HTR-8/SVneo (cell line): Measurements from ENCODE around the gene FAM131B.
"Not testable (repeated sequence)": the region's sequence is repeated elsewhere in the genome, so short reads cannot be mapped to it uniquely, and the experiment has no call there.

Experiments
- DNase-seq: peaks from one replicate; pipeline ENCODE4 v3.0.0; 2011; ENCODE audit warnings: low spot score, mixed read lengths; ENCODE audit not compliant: insufficient read length
- FAIRE-seq: peaks from 2 replicates; lab custom pipeline; 2011; peaks lifted over from hg19 to GRCh38; lab: Jason Lieb, UNC

The FAM131B gene

GRCh38 chr7:143395187-143396149 is 33.0 kb upstream of the FAM131B start:
- FAIRE-seq, result no peak
- no peak for DNase-seq

DNA sequence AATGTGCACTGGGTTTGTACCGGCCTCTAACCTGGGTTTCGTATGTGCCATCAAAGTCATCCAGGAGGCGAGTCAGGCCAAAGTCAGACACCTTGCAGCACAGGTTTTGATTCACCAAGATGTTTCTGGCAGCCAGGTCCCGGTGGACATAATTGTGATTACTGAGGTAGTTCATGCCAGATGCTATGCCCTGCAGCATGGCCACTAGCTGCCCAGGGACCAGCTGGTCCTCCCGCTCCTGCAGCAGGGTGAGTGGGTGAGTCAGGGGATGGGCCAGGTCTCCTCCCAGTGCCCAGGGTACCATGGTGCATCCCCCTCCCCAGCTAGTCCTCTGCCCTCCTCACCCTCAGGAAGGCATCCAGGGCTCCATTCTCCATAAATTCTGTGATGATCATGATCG is 32.3 kb upstream of the FAM131B start:
- DNase-seq (no peak), FAIRE-seq (no peak)

DNA sequence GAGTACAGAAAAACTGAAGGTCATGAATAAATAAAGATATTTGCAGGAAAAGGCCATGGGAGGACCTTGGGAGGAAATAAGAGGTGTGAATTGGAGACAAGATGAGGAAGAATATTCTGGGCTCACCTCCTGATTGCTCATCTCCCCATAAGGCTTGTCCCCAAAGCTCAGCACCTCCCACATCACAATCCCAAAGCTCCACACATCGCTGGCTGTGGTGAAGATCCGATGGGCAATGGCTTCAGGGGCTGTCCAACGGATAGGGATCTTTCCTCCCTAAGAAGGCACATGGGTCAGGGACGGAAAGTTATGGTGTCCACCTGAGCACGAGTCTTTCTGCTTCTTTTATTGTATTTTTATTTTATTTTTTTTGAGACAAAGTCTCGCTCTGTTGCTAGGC is 31.6 kb upstream of the FAM131B start:
- no peak for FAIRE-seq

DNA sequence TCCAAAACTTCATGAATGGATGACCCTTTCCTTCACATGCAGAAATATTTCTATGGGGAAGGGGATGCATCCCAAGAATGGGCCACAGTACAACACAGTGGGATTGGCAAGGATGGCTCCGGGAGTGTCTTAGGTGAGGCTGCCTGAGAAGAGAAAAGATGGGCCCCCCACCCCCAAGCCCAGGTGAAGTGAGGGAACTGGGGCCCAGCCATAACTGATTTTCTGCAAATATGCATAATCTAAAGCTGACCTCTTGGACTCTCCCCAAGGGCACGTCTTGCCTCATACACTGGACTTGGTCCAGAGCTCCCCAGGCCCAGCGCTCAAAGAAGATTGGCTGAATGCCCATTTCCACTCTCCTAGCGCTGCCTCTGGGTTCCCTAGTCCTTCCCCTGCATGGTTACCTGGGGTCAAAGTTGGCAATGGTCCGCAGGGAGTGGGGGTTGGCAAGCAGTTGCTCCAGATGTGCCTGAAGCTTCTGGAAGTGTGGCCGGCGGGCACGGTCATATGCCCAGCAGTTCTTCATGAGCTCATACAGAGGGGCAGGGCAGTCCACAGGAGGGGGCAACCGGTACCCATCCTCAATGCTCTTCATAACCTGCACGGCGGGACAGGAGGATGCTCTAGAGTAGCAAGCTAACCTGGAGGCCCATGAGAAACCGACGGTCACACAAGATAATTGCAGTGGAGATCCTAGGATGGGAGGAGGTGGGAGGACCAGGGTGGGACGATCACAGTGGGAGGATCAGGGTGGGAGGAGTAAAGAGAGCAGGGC is 30.9 kb upstream of the FAM131B start:
- FAIRE-seq (no peak), DNase-seq (no peak)

More for the DNA sequence above, 31.6 kb upstream of the FAM131B start:
- DNase-seq, result no peak

DNA sequence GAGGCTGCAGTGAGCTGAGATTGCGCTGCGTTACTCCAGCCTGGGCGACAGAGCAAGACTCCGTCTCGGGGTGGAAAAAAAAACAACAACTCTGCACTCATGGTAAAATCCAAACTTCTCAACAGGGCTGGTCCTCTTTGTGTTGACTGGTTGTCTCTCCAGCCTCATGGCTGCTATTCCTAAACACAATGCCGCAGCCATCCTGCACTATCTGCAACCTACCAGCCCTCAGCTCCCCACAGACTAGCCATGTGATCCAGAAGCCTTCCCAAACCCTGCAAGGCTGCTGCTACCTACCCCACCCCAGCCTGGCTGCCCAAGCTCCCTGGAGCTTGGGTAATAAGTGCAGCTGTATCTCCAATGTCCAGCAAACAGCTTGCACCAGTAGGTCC is 30.4 kb upstream of the FAM131B start:
- DNase-seq, result no peak
- FAIRE-seq, result no peak

DNA sequence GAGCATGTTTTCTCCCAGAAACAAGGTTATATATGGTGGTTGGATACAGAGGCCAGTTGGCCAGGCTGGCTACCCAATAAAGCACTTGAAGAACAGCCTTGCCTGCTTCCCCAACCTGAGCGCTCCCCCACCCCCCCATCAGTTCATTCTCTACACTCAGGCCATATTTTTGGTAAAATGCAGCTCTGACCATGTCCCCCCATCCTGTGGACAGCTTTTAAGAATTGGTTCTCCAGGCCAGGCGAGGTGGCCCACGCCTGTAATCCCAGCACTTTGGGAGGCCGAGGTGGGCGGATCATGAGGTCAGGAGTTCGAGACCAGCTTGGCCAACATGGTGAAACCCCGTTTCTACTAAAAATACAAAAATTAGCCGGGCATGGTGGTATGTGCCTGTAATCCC is 29.9 kb upstream of the FAM131B start:
- not testable (repeated sequence) for FAIRE-seq, DNase-seq

GRCh38 chr7:143391462-143392404 is 29.2 kb upstream of the FAM131B start:
- FAIRE-seq (no peak), DNase-seq (no peak)

- FAIRE-seq, result no peak
Observed at GRCh38 chr7:143390773-143391317, 28.3 kb upstream of the FAM131B start.

GRCh38 chr7:143390104-143390772 is 27.7 kb upstream of the FAM131B start:
- FAIRE-seq (no peak), DNase-seq (no peak)

More at GRCh38 chr7:143390773-143391317, 28.3 kb upstream of the FAM131B start:
- DNase-seq, result no peak

GRCh38 chr7:143389316-143390103 is 27.0 kb upstream of the FAM131B start:
- DNase-seq, result no peak
- no peak for FAIRE-seq

- no peak for DNase-seq
- no peak for FAIRE-seq
Observed at GRCh38 chr7:143388491-143389101, 26.1 kb upstream of the FAM131B start.

- no peak for FAIRE-seq
- no peak for DNase-seq
Observed at GRCh38 chr7:143388051-143388450, 25.5 kb upstream of the FAM131B start.

DNA sequence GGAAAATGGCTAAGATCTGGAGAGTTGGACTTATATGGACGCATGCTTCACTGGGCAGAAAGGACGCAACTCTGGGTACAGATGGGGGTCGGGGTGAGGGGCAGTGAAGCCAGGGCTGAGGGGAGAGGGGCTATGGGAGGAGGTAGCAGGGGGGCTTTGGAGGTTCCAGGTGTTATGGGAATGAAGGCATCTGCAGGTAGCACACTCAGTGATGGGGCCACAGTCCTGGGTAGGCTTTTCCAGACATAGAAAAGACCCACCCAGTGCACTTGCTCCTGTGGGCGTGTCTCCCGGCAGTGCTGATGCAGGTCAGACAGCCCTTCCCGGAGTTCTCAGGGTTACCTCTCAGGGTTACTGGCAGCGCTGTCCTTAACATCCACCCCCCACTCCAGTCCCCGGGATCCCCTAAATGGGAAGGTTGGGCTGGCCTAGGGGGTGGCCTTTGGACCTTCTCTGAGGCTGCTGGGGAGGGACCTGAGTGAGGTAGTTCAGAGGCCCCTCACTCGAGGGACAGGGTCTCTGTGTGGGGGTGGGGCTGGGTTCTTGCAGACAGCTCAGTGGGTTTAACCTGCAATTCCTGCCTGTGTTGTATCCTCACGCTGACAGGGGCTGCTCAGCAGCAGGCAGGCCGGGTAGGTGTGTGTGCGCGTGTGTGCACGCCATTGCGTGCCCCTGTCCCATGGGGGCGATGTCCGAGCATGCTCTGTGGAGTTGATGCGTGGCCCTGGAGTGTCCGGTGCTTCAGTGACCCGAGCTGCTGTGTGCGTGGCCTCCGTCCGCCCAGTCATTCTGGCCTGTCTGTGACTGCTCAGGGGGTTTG is 24.9 kb upstream of the FAM131B start:
- DNase-seq (no peak), FAIRE-seq (no peak)

- peak; percentile 26 for FAIRE-seq
- no peak for DNase-seq
Observed at GRCh38 chr7:143385891-143386781, 23.6 kb upstream of the FAM131B start.

DNA sequence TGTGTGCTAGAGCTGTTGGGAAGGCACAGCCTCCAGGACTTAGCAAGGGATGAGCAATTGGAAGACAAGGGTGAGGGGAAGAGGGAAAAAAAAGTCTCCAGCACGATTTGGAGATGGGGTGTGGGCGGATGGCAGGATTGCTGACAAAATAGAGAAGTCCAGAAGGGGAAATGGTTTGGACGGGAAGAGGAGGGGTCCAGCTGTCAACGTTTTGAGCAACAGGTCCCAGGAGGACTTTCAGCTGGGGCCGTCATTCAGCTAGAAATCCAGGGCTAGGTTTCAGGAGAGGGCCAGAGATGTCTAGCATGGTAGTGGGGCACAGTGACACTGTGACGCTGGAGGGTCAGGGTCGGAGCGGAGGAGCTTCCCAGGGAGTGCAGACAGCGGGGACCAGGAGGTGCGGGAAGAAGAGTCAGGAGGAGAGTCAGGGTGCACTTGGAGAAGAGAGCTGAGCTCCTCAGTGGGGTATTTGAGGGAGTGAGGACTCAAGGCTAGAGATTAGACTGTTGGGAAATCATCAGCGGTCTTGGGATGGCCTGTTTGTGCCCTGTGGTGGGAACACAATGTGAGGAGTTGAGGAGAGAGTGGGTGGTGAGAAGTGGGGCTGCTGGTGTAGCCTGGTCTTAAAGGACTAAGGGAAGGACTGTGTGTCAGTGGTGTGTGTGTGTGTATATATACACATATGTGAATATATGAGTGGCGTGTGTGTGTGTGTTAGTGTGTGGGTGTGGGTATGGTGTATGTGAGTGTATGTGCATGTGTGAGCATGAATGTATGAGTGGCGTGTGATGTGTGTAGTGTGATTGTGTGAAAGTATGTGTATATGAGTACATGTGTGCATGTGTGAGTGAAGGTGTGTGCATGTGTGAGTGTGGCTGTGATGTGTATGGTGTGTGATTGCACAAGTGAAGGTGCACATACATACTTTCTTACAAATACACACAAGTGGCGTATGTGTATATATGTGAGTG is 22.4 kb upstream of the FAM131B start:
- FAIRE-seq, result no peak
- DNase-seq, result no peak
